H54 (cell line): ENCODE measurements around the gene CD99L2.

ENCODE experiments used
- DNase-seq: peaks from one replicate; pipeline ENCODE4 v3.0.0; 2011; ENCODE audit warnings: low spot score, mixed read lengths; ENCODE audit not compliant: insufficient read length
- FAIRE-seq: peaks from 3 replicates; lab custom pipeline; 2011; peaks lifted over from hg19 to GRCh38; lab: Jason Lieb, UNC
- POLR2A ChIP-seq: IDR thresholded peaks from 2 replicates; pipeline ENCODE4 v1.6.1; 2011; ENCODE audit warnings: low read depth, mild to moderate bottlenecking, low read length

The CD99L2 gene

DNA sequence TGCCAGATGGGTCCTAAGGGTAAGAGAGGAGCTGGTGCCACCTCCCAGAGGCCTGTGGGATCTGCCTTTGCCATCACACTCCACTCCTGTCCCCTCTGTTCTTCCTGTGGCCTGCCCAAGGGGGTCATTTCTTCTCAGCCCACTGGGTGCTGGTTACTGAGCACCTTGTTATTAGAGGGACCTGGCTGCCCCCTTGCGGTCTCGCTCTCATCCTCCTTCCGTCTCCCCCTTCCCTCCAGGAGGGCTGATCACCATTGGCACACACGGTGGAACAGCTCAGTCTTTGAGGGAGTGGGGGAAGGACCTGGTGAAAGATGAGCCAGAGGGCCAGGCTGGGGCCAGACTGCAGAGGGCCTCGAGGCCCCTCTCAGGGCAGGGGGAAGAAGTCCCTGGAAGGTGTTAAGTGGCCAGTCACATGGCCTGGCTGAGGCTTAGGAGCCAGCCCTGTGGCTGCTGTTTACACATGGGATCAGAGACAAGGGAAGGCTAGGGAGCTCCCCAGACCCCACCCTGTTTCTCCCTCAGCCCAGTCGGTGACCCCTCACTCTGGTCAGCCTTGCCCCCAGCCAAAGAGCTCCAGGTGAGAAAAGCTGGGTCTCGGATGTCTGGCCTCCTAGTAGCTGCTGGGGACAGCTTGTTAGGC is 137.2 kb downstream of the CD99L2 start:
- DNase-seq (no peak), FAIRE-seq (no peak)
- no peak for TF ChIP-seq POLR2A

DNA sequence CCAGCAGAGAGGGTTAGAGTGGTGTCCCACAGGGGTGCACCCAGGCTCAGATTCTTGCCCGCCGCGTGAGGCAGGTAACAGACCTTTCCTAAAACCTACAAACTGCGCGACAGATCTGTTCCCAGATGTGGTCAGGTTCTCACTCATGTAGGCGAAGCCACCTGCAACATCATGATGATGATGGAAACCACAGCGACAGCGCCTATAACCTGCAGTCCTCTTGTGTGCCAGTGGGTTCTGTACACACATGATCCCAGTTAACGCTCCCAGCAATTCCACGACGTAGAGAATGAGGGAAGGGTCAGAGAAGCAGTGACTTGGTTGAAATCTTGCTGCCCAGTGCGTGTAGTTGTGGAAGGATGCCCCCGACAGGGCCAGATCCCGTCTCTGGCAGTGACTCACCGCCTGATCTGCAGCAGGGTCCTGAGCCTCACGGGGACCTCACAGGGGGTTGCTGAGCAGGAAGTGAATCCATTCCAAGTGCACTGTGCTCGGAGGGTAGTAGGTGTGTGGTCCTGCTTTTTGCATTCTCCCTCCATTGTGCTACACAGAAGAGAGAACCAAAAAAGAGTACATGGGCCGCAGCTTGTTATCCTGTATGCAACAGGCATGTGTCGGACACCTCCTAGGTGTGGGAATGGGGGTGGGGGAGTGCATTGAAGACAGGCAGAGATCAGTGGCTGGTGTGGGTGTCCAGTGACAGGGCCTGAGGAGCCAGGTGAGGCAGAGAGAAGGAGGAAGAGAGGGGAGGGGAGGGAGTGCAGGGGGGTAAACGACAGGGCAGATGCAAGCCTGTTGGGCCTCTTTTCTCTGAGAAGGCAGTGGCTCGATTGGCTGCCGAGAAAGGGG is 138.7 kb downstream of the CD99L2 start:
- TF ChIP-seq POLR2A: no peak
- FAIRE-seq (no peak), DNase-seq (no peak)

DNA sequence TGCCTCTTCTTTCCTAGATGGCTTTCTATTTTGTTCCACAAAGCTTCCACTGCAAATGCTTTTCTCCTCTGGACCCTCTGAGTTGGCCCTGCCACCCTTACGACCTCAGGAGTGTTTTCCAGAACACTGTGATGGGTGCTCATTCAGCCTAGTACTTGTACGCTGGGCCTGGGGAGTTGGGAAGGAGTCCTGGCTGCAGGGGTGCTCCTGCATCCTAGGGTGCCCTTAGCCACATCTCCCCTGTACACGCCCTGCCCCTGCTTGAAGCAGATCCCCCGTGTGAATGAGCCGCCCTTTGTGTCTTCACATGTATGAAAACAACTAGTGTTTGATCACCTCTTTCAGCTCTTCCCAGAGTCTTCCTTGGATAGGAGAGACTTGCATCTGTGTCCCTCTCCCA is 141.1 kb downstream of the CD99L2 start:
- FAIRE-seq: no peak
- DNase-seq: no peak
- TF ChIP-seq POLR2A: no peak

DNA sequence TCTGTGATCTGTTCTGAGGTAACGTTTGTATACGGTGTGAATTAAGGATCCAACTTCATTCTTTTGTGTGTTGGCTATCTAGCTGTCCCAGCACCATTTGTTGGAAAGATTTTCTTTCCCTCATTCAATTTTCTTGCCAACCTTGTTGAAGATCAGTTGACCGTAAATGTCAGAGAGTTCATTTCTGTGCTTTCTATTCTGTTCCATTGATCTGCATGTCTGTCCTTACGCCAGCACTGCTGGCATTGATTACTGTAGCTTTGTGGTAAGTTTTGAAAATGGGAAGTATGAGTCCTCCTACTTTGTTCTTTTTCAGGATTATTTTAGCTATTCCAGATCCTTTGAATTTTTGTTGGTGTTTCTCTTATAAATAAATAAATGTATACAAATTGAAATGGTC is 144.5 kb downstream of the CD99L2 start:
- FAIRE-seq (no peak), DNase-seq (no peak)
- no peak for TF ChIP-seq POLR2A

DNA sequence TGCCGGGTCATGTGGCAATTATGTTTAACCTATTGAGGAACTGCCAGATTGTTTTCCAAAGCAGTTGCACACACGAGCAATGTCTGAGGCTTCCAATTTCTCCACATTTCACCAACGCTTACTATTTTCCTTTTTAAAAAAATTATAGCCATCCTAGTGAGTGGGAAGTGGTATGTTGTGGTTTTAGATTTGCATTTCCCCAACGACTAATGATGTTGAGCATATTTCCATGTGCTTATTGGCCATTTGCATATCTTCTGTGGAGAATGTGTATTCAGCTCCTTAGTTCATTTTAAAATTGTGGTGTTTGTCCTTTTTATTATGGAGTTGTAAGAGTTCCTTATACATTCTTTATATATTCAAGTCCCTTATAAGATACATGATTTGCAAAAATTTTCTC is 145.1 kb downstream of the CD99L2 start:
- FAIRE-seq (no peak), DNase-seq (no peak)
- no peak for TF ChIP-seq POLR2A

DNA sequence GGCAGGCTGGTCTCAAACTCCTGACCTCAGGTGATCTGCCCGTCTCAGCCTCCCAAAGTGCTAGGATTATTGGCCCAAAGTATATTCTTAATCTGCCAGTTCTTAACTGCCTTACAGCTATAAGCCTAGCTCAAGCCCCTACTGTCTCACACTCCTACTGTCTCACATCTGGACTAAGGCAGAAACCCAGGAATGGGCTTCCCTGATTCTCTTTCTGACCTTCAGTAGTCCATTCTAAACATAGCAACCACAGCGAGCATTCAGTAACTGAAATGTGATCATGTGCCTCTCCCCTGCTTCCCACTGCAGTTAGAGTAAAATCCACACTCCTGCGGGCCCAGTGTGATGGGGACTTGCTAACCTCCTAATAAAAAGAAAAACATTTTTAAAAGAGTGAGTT is 146.3 kb downstream of the CD99L2 start:
- no peak for TF ChIP-seq POLR2A
- FAIRE-seq (no peak), DNase-seq (no peak)

DNA sequence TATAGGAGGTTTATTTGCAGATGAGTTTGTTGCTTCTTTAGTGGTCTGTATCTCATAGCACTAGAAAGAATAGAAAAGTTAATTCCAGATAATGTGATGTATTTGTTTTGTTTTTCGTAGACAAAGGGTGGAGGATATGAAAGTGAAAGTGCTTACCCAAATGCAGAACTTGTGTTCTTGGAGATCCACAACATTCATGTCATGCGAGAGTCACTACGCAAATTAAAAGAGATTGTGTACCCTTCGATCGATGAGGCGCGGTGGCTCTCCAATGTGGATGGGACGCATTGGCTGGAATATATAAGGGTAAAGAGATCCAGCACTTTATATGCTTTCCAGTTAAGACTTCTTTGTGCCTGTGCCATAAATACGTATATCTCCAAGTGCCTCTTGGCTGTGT is 162.0 kb downstream of the CD99L2 start:
- FAIRE-seq: no peak
- no peak for DNase-seq
- no peak for TF ChIP-seq POLR2A

DNA sequence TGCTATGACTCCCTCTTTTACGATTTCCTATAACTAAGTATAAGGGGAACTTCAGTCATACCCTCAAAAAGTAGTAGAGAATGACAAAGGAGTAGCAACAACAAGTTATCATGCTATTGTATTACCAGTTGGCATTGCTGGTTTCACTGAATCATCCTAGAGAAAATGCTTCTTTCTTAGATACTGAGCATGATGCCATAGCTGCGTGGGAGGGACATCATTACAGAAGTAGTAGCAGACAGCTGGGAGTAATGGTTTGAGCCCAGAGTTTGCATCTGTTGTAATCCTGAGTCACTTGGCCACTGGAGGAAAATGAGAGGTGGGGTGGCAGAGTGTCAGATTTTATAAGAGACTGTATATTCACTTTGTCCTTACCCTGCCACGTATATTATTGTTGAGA is 166.7 kb downstream of the CD99L2 start:
- DNase-seq: peak; percentile 46
- TF ChIP-seq POLR2A: no peak
- peak; percentile 90 for FAIRE-seq

DNA sequence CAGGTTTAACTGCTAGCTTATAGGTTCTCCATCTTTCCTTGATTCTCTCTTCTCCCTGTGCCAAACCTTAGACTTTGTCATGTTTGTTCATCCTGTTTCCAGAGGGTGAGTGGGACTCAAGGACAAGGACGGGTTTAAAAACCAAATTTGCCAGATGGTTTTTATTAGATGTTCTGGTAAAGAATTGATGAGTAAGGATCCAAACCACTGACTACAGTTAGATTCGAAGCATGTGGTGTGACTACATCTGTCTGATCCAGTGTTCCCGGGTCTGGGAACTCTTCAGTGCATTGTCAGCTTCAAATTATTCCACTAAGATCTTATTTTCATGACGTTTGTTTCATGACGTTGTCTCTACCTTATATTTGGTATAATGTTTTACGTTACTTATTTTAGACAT is 167.7 kb downstream of the CD99L2 start:
- FAIRE-seq: no peak
- DNase-seq: no peak
- no peak for TF ChIP-seq POLR2A

DNA sequence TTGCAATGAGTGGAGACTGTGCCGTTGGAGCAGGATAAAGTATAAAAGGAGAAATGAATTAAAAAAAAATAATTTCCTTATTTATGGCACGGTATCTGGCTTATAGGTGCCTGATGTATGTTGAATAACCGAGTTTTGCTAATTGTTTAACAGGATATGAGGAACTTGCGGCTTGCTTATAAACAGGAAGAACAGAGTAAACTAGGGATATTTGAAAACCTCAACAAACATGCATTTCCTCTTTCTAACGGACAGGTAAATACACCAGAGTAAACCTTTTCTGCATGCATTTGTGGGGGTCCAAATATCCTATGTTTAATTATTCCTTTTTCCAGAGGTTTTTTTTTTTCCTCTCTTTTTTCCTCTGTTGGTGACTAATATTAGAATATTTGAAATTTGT is 168.5 kb downstream of the CD99L2 start:
- no peak for TF ChIP-seq POLR2A
- FAIRE-seq (no peak), DNase-seq (no peak)

DNA sequence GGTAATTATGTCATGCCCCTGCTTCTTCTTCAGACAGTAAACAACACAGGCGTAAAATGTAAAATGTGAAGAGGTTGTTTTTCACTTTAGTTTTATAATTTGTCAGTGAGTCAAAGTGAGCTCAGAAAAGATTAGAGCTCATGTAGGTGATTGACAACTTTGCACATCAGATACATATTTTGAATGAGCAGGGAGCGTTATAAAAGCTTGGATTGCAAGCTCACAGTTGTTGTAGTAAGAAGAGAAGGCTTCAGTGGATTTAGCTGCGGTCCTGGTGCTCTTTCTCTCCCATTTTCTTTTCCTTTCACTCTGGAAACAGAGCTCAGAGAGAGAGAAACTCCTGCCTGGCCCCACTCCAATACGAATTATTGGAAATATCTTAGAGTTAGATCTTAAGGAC is 178.8 kb downstream of the CD99L2 start:
- DNase-seq (no peak), FAIRE-seq (no peak)
- no peak for TF ChIP-seq POLR2A
